Fibroblast of villous mesenchyme (primary cell): ENCODE measurements around the gene TTLL8. TPM values are rescaled to one million over a fixed set of nuclear protein-coding genes. Genes with fewer than 3 reads are reported as not detected.

Experiments used
- DNase-seq: peaks from one replicate; pipeline ENCODE4 v3.0.0-alpha.2; 2010; ENCODE audit warnings: low read depth
- H3K4me3 ChIP-seq: 2 replicates; pipeline ENCODE4 v1.5.1; 2011; ENCODE audit warnings: low read depth, mild to moderate bottlenecking, low read length
- total RNA-seq: library from RNA; depleted of rRNA; stranded (reverse); fragments of >200 nt; gene quantifications from 2 replicates; pipeline ENCODE4 v1.2.3, GENCODE V29; 2012
- TF ChIP-seq, protein P1 (sequence below): IDR thresholded peaks from 2 replicates; pipeline ENCODE4 v1.5.1; 2012; ENCODE audit warnings: low read depth, mild to moderate bottlenecking, low read length; ENCODE audit not compliant: insufficient read depth

TTLL8 gene
- total RNA-seq, 1 donor: not detected

- DNase-seq: no peak
- TF ChIP-seq, protein P1, sequence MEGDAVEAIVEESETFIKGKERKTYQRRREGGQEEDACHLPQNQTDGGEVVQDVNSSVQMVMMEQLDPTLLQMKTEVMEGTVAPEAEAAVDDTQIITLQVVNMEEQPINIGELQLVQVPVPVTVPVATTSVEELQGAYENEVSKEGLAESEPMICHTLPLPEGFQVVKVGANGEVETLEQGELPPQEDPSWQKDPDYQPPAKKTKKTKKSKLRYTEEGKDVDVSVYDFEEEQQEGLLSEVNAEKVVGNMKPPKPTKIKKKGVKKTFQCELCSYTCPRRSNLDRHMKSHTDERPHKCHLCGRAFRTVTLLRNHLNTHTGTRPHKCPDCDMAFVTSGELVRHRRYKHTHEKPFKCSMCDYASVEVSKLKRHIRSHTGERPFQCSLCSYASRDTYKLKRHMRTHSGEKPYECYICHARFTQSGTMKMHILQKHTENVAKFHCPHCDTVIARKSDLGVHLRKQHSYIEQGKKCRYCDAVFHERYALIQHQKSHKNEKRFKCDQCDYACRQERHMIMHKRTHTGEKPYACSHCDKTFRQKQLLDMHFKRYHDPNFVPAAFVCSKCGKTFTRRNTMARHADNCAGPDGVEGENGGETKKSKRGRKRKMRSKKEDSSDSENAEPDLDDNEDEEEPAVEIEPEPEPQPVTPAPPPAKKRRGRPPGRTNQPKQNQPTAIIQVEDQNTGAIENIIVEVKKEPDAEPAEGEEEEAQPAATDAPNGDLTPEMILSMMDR: no peak
- no peak overlapping the region for H3K4me3 ChIP-seq
Observed at GRCh38 chr22:50098052-50098451, 40.0 kb upstream of the TTLL8 start.

GRCh38 chr22:50092342-50092741 is 34.2 kb upstream of the TTLL8 start:
- no peak overlapping the region for H3K4me3 ChIP-seq
- no peak for DNase-seq
- TF ChIP-seq, protein P1: no peak

DNA sequence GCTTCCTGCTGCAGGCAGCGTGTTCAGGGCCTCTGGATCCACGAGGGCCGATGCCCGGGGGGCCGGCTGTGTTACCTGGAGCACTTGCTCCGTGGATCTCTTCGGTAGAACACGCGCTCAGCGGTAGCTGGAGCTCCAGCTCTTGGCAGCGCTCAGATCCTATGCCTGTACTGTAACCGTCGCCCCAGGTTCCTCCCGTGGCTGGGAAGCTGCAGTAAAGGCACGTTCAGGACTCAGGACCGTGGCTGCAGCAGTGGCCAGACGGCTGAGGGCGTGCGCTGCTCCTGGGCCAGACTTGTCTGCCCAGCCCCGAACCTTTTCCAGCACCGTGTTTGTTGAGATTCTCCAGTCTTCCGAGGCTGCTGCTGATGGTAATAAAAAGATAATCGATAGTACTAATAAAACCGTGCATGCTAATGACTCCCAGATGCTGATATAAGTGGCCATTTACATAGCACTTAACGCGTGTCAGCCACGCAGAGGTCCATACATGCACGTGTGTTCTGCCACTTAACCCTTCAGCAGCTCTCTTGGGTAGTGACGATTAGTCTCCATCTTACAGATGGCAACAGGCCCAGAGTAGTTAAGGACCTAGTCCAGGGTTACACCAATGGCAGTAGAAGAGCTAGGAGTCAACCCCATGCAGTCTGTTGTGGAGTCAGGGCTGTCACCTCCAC is 33.1 kb upstream of the TTLL8 start:
- H3K4me3 ChIP-seq: no peak overlapping the region
- TF ChIP-seq, protein P1: no peak
- no peak for DNase-seq

- H3K4me3 ChIP-seq: no peak overlapping the region
- TF ChIP-seq, protein P1: no peak
- no peak for DNase-seq
Observed at GRCh38 chr22:50090412-50090714, 32.3 kb upstream of the TTLL8 start.

DNA sequence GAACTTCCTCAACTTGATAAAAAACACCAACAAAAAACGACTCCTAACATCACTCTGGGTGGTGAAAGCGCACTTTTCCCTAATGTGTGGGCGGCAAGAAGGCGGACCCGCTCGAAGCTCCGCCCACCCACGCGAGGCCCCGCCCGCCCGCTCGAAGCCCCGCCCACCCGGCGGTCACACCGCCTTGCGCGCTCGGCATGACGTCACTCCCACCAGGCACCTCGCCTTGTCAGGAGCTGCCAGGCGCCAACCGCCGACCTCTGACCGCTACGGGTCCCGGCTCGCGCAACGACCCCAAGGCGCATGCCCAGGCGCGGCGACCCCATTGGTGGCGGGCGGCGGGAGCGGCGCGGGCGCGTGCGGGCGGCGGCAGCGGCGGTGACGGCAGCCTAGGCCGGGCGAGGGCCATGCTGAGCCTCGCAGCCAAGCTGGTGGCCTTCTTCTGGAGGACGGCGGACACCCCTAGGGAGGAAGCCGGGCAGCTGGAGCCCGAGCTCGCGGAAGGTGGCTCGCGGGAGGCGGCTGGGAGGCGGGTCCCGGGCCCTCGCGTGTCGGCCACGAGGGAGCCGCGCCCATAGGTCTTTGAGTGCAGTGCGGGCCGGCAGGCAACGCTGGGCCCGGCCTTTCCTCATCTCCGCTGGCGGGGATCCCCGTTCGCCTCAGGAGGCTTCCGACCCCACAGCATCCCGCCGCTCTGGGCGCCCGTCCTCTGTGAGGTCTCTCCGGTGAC is 31.7 kb upstream of the TTLL8 start, which contains the start of gene MOV10L1:
TSS of gene MOV10L1 (plus strand) at position 325 of the 730 bp plus-strand sequence. CDS start at position 408, 83 bp downstream.
- DNase-seq: no peak
- TF ChIP-seq, protein P1: no peak
- no peak within 1 kb of the TSS for H3K4me3 ChIP-seq

- H3K4me3 ChIP-seq: no peak overlapping the region
- no peak for DNase-seq
- TF ChIP-seq, protein P1: no peak
Observed at GRCh38 chr22:50089231-50089630, 31.1 kb upstream of the TTLL8 start.
